ENCODE measurements around the gene FCN1.
"Not testable (repeated sequence)": the region's sequence is repeated elsewhere in the genome, so short reads cannot be mapped to it uniquely, and the experiment has no call there.

The FCN1 gene

GRCh38 chr9:134917431-134918373, at the start of gene FCN1:
FCN1 (minus strand) TSS chr9:134917912; CDS start chr9:134917871, 41 bp downstream.
- DNase-seq: no peak

- no peak for DNase-seq
Measured at GRCh38 chr9:134966697-134967546, 49.2 kb upstream of the FCN1 start.

- no peak for DNase-seq
Measured at GRCh38 chr9:134966270-134966669, 48.6 kb upstream of the FCN1 start.

- DNase-seq: no peak
Measured at GRCh38 chr9:134965851-134966250, 48.1 kb upstream of the FCN1 start.

- DNase-seq: no peak
Measured at GRCh38 chr9:134965411-134965810, 47.7 kb upstream of the FCN1 start.

GRCh38 chr9:134964271-134965055, 46.8 kb upstream of the FCN1 start:
- no peak for DNase-seq

GRCh38 chr9:134963546-134963945, 45.8 kb upstream of the FCN1 start:
- no peak for DNase-seq

GRCh38 chr9:134962973-134963364, 45.3 kb upstream of the FCN1 start:
- DNase-seq: no peak

- no peak for DNase-seq
Measured at GRCh38 chr9:134962065-134962972, 44.6 kb upstream of the FCN1 start.

GRCh38 chr9:134961331-134962064, 43.8 kb upstream of the FCN1 start:
- no peak for DNase-seq

GRCh38 chr9:134960701-134961181, 43.0 kb upstream of the FCN1 start:
- no peak for DNase-seq

- DNase-seq: no peak
Measured at GRCh38 chr9:134959971-134960310, 42.2 kb upstream of the FCN1 start.

- DNase-seq: no peak
Measured at GRCh38 chr9:134959126-134959970, 41.6 kb upstream of the FCN1 start.

- DNase-seq: no peak
Measured at GRCh38 chr9:134957945-134958227, 40.2 kb upstream of the FCN1 start.

GRCh38 chr9:134957165-134957944, 39.6 kb upstream of the FCN1 start:
- no peak for DNase-seq

GRCh38 chr9:134956387-134956786, 38.7 kb upstream of the FCN1 start:
- DNase-seq: not testable (repeated sequence)

- DNase-seq: no peak
Measured at GRCh38 chr9:134955801-134956200, 38.1 kb upstream of the FCN1 start.

GRCh38 chr9:134955156-134955555, 37.4 kb upstream of the FCN1 start:
- DNase-seq: no peak

GRCh38 chr9:134951994-134952393, 34.3 kb upstream of the FCN1 start:
- no peak for DNase-seq

Data from stimulated activated CD4-positive, alpha-beta T cell treated with anti-CD3 and anti-CD28 coated beads, Interleukin-1b, Interleukin-23, amount 100 ng/mL, for 48 hours (primary cell).